ENCODE data around the gene LIFR. TPM values are rescaled to one million over a fixed set of nuclear protein-coding genes. Genes with fewer than 3 reads are reported as not detected.
"Not testable (repeated sequence)": the region's sequence is repeated elsewhere in the genome, so short reads cannot be mapped to it uniquely, and the experiment has no call there.

The LIFR gene
- total RNA-seq, 1 experiment from 2014 or later: 22.0 TPM

DNA sequence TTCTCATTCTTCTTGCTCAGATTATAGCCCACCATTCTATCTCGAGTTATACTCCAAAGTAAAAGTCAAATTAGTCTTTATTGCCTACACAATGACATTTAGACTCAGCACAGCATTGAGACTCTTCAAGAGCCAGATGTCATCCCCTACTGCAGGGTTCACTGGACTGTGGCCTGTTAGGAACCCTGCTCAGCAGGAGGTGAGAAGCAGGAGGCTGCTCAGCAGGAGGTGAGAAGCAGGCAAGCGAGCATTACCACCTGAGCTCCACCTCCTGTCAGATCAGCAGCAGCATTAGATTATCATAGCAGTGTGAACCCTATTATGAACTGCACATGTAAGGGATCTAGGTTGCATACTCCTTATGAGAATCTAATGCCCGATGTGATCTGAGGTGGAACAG lies 12.7 kb upstream of the LIFR start:
- H2AFZ ChIP-seq: no peak overlapping the region
- no peaks in the 10 kb centered on the region for H4K20me1 ChIP-seq (ENCODE audit: insufficient read depth)
- no peaks in the 10 kb centered on the region for H3K9me2 ChIP-seq (ENCODE audit: insufficient read depth)
- ChIA-PET POLR2A (ENCODE audit: unreplicated experiment) (no interaction called here), CTCF (interaction anchor here (0.6 kb wide), 1 partner anchor 27 kb away, joined by 4 read pairs; no protein-coding TSS in a partner anchor)
- TF ChIP-seq CTCF (conservative IDR thresholded peaks at IDR 0.05): no peak
- no peaks in the 10 kb centered on the region for H3F3A ChIP-seq (ENCODE audit: insufficient read depth, low read depth)
- H3K27ac ChIP-seq: no peak overlapping the region
- BruUV-seq (replicated peaks): no TSS peak
- no peaks in the 10 kb centered on the region for H3K36me3 ChIP-seq (ENCODE audit: low read depth)
- no peak overlapping the region for H3K4me2 ChIP-seq
- no peak overlapping the region for H3K4me3 ChIP-seq
- intact Hi-C loops (cut with micrococcal nuclease; ENCODE audit: unreplicated experiment): no loop called here
- no peaks in the 10 kb centered on the region for H3K4me1 ChIP-seq (replicated peaks; ENCODE audit: insufficient read depth)
- no peak for DNase-seq
- H3K27me3 ChIP-seq (ENCODE audit: insufficient read depth, low read depth): no peaks in the 10 kb centered on the region
- no peaks in the 10 kb centered on the region for H3K79me2 ChIP-seq (ENCODE audit: low read depth)
- H3K9me3 ChIP-seq (ENCODE audit: insufficient read depth, low read depth): no peaks in the 10 kb centered on the region

DNA sequence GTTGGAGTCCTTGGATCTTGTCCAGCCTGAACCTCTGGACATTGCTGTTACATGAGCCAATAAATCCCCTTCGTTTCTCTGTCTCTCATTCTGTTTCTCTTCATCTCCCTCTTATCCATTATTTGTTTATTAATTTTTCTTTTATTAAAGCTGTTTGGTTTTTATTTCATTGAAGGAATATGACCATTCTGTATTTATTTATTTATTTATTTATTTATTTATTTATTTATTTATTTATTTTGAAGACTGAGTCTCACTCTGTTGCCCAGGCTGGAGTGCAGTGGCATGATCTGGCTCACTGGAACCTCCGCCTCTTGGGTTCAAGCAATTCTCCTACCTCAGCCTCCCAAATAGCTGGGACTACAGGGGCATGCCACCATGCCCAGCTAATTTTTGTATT lies 10.9 kb upstream of the LIFR start:
- H4K20me1 ChIP-seq (ENCODE audit: insufficient read depth); BruUV-seq (replicated peaks); H3K9me2 ChIP-seq (ENCODE audit: insufficient read depth); H2AFZ ChIP-seq; H3K4me3 ChIP-seq; H3K27me3 ChIP-seq (ENCODE audit: insufficient read depth, low read depth); H3K4me1 ChIP-seq (replicated peaks; ENCODE audit: insufficient read depth); DNase-seq; H3K79me2 ChIP-seq (ENCODE audit: low read depth); intact Hi-C loops (cut with micrococcal nuclease; ENCODE audit: unreplicated experiment); CTCF ChIA-PET; H3K27ac ChIP-seq; H3K9me3 ChIP-seq (ENCODE audit: insufficient read depth, low read depth); H3K4me2 ChIP-seq; H3F3A ChIP-seq (ENCODE audit: insufficient read depth, low read depth); H3K36me3 ChIP-seq (ENCODE audit: low read depth): not testable (repeated sequence)
- POLR2A ChIA-PET (ENCODE audit: unreplicated experiment): interaction anchor here (0.5 kb wide), 1 partner anchor 750 kb away, joined by 4 read pairs; no protein-coding TSS in a partner anchor

GRCh38 chr5:38563624-38564023 lies 7.2 kb upstream of the LIFR start:
- intact Hi-C loops (cut with micrococcal nuclease; ENCODE audit: unreplicated experiment): no loop called here
- Histone ChIP-seq H3K4me1 (replicated peaks; ENCODE audit: insufficient read depth) (no peaks in the 10 kb centered on the region; the same call in 1 of the 2 replicates), H3K36me3 (ENCODE audit: low read depth) (no peaks in the 10 kb centered on the region), H3F3A (ENCODE audit: insufficient read depth, low read depth) (no peaks in the 10 kb centered on the region), H3K27ac (no peak overlapping the region), H2AFZ (no peak overlapping the region), H3K79me2 (ENCODE audit: low read depth) (no peaks in the 10 kb centered on the region), H3K9me2 (ENCODE audit: insufficient read depth) (no peaks in the 10 kb centered on the region), H3K4me2 (no peak overlapping the region), H3K27me3 (ENCODE audit: insufficient read depth, low read depth) (no peaks in the 10 kb centered on the region), H3K9me3 (ENCODE audit: insufficient read depth, low read depth) (no peaks in the 10 kb centered on the region), H3K4me3 (no peak overlapping the region), H4K20me1 (ENCODE audit: insufficient read depth) (no peaks in the 10 kb centered on the region)
- no peak for DNase-seq
- ChIA-PET CTCF (interaction anchor here (0.6 kb wide), 3 partner anchors 22 to 89 kb away, joined by 3 read pairs; no protein-coding TSS in a partner anchor), POLR2A (ENCODE audit: unreplicated experiment) (no interaction called here)
- TF ChIP-seq CTCF (conservative IDR thresholded peaks at IDR 0.05) (no peak), EZH2 (IDR thresholded peaks at IDR 0.05; ENCODE audit: low read depth) (no peak)
- no TSS peak for BruUV-seq (replicated peaks)

DNA sequence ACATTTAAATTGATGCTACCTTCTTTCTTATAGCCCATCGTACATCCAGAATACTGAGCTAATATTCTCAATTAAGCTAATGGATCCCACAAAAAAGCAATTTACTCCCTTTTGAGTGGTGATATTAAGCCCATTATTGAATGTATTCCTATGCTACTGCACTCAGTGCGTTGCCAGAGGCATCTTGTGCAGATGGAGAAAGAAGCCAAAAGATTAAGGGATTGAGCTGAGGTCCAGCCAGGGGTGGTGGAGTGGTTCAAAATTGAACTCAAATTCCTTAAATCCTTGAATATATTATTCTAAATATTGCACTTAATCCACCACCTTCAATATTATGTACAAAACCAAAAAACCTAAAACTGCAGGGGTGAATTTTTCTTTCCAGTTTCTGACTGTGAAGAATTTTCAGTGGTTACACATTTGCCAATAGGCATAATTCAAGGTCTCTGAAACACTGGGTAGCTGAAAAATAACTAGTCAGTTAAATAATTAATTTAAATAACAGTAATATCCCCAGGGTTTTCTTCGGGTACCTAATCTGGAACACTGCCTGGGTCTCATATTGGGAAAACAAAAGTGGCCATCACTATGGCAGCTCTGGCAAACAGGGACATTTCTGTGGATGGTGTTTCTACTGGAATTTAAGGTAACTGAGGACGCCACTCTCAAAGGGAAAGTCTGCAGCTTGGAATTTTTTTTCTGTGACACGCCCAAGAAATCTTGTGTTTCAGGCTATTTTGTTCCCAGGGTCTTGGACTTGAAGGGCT lies 6.2 kb upstream of the LIFR start:
- Histone ChIP-seq H4K20me1 (ENCODE audit: insufficient read depth) (no peaks in the 10 kb centered on the region), H3K27me3 (ENCODE audit: insufficient read depth, low read depth) (no peaks in the 10 kb centered on the region), H3F3A (ENCODE audit: insufficient read depth, low read depth) (no peaks in the 10 kb centered on the region), H3K4me2 (no peak overlapping the region), H3K9me2 (ENCODE audit: insufficient read depth) (no peaks in the 10 kb centered on the region), H3K79me2 (ENCODE audit: low read depth) (no peaks in the 10 kb centered on the region), H3K36me3 (ENCODE audit: low read depth) (no peaks in the 10 kb centered on the region), H3K9me3 (ENCODE audit: insufficient read depth, low read depth) (no peaks in the 10 kb centered on the region), H3K27ac (no peak overlapping the region), H3K4me1 (replicated peaks; ENCODE audit: insufficient read depth) (peaks cover 6% of the 10 kb centered on the region; the same call in 1 of the 2 replicates), H3K4me3 (no peak overlapping the region), H2AFZ (no peak overlapping the region)
- ChIA-PET CTCF (no interaction called here), POLR2A (ENCODE audit: unreplicated experiment) (no interaction called here)
- intact Hi-C loops (cut with micrococcal nuclease; ENCODE audit: unreplicated experiment): no loop called here
- TF ChIP-seq EZH2 (IDR thresholded peaks at IDR 0.05; ENCODE audit: low read depth): no peak
- no peak for TF ChIP-seq CTCF (conservative IDR thresholded peaks at IDR 0.05)
- BruUV-seq (replicated peaks): no TSS peak
- DNase-seq: no peak

Data from PC-9 (cell line).